ENCODE results near the gene CHMP2B. TPM values are rescaled to one million over a fixed set of nuclear protein-coding genes. Genes with fewer than 3 reads are reported as not detected.

CHMP2B gene
- total RNA-seq, 1 experiment from 2014 or later: 45.5 TPM

Small RNAs within 50 kb of the gene (microRNA-seq; reads per million reads assigned to microRNA genes)
- gene MIR4795: not detected

Other genes with a start within 250 kb of the CHMP2B start
- gene VGLL3, start 236.2 kb upstream of the CHMP2B start, total RNA-seq (2022): 6.3 and 12.2 TPM in 2 replicates
- not detected in 2 replicates for gene POU1F1, start 49.3 kb downstream of the CHMP2B start, total RNA-seq (2022)